Measurements from ENCODE around the gene ARHGAP15. TPM values are rescaled to one million over a fixed set of nuclear protein-coding genes. Genes with fewer than 3 reads are reported as not detected.

ARHGAP15 gene
- total RNA-seq, 1 donor from 2014 or later: 56.2 TPM

DNA sequence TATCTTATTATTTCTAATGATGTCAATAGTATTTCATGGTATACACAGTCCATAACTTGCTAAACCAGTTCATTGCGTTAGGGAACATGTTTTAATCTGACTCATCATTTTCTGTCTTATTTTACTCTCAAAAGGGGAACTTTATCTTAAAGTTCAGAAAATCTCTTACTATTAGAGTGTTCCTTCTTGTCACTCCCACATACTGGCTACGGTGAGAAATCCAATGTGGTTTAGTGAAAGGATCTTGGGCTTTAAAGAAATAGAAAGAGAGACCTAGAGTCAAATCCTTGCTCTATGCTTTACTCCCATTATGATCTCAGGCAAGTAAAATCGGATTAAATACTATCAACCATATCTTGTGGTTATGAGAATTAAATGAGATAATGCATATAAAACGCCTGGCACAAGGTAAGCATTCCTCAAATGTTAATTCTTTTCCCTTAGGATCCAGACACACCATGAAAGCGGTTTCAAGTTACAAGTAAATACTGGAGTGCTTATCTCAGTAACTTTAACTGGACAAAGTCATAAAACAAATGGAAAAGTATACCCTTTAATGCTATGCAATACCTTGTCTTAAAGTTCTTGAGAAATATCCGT, 576.0 kb downstream of the ARHGAP15 start:
- intact Hi-C loops (cut with micrococcal nuclease): loop anchor here (10.0 kb wide), 2 partner anchors 450 to 480 kb away; no protein-coding TSS in a partner anchor
- Mint-ChIP-seq H3K27me3 (no peaks in the 10 kb centered on the region), H3K4me3 (no peak overlapping the region), H3K4me1 (peaks cover 16% of the 10 kb centered on the region), H3K9me3 (peaks cover 29% of the 10 kb centered on the region), H3K36me3 (ENCODE audit: low read depth) (peaks cover 78% of the 10 kb centered on the region), H3K27ac (peak overlapping the region; percentile 25)
- DNase-seq: no peak

DNA sequence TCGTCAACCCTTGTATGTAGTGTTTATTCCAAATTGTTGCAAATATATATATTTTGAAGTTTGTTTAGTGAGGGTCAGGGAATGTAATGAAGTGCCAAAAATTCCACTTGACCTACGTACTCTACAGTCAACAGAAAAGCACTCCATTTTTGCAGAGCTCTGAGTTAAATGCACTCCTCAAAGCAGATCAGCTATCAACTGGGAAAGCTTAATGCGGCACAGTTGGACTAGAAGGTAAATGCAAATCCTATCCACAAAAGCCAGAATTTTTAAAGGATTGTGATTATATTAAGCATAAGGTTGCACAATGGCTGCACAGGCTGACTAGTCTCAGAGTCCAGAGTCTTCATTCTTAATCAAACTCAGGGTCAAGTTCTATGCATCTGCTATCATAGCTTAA, 577.1 kb downstream of the ARHGAP15 start:
- Mint-ChIP-seq H3K36me3 (ENCODE audit: low read depth) (peaks cover 82% of the 10 kb centered on the region), H3K4me3 (no peak overlapping the region), H3K4me1 (peaks cover 12% of the 10 kb centered on the region), H3K27me3 (no peaks in the 10 kb centered on the region), H3K9me3 (peaks cover 36% of the 10 kb centered on the region), H3K27ac (no peak overlapping the region)
- intact Hi-C loops (cut with micrococcal nuclease): loop anchor here (10.0 kb wide), 2 partner anchors 452 to 478 kb away; no protein-coding TSS in a partner anchor
- no peak for DNase-seq

DNA sequence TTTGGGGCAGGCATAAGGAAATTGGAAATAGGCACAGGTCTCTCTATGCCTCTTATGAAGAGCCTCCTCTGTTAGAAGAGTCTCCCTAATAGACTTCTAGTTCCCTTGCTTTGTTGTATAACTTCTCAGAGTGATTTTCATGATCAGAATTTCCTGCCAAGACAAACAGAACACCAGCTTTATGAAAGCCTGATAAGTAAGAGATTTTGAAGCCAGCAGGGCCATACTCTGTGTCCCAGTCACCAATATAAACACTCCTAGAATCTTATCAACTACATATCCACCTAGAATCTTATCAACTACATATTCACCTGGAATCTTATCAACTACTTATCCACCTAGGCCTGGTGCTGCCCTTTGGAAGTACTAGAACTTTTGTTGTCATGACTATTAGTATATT, 579.5 kb downstream of the ARHGAP15 start:
- H3K4me3 Mint-ChIP-seq: no peak overlapping the region

DNA sequence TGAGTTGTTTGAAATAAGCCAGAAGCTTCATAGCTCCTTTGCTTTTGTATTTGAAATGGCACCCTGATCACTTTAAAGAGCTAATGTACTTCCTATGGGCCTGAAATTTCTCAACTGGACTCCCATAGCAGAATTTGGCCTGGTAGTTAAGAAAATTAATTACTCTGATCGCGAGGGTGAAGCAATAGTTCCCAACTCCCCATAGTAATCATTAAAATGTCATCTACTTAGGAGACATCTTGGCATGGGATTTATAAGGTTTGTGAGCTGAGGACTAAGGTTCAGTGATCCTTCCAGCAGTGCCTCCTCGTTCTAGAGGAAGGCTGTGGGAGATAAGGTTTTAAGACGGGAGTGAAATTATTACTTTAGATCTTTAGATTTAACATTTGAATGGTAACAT, 581.0 kb downstream of the ARHGAP15 start:
- H3K36me3 Mint-ChIP-seq (ENCODE audit: low read depth): peaks cover 78% of the 10 kb centered on the region
- DNase-seq: no peak
- H3K9me3 Mint-ChIP-seq: peaks cover 44% of the 10 kb centered on the region
- no peaks in the 10 kb centered on the region for H3K27me3 Mint-ChIP-seq
- intact Hi-C loops (cut with micrococcal nuclease): no loop called here
- H3K4me1 Mint-ChIP-seq: peaks cover 7% of the 10 kb centered on the region
- no peak overlapping the region for H3K27ac Mint-ChIP-seq
- H3K4me3 Mint-ChIP-seq: no peak overlapping the region

More for the DNA sequence above, 579.5 kb downstream of the ARHGAP15 start:
- Mint-ChIP-seq H3K4me1 (peaks cover 11% of the 10 kb centered on the region), H3K9me3 (peaks cover 47% of the 10 kb centered on the region), H3K27ac (no peak overlapping the region), H3K36me3 (ENCODE audit: low read depth) (peaks cover 86% of the 10 kb centered on the region), H3K27me3 (no peaks in the 10 kb centered on the region)
- DNase-seq: no peak
- intact Hi-C loops (cut with micrococcal nuclease): loop anchor here (2.0 to 10.0 kb wide), 3 partner anchors 16 to 476 kb away; no protein-coding TSS in a partner anchor

DNA sequence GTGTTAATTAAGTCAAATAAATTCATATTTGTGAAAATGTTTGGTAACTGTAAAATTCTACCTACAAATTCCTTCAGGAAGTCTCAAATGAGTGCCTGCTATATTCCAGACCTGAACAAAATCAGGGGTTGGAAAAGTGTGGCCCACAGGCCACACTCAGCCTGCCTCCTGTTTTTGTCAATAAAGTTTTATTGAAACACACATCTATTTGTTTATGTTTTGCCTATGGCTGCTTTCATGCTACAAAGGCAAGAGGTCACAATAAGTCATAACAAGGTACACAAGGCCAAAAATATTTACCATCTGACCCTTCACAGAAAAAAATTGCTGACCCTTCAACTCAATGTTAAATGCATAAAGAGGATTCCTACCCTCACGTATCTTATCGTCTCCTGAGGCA, 581.7 kb downstream of the ARHGAP15 start:
- H3K9me3 Mint-ChIP-seq: peaks cover 42% of the 10 kb centered on the region

DNA sequence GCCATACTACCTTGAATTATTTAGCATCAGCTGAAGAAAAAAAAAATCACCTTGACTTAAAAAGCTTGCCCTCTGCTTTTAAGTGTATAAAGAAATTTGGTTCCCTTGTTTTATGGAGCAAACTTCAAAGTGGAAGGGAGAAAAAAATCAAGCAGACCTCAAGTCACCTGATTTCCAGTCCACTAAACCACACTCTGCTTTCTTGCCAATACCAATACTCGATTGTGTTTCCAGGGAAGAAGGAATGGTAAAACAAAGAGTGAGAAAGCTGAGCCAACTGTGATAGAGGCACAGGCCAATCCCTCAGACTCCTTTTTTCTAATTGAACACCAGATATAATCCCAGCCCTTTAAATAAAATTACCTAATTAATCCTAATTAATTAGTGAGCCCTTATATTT, 587.3 kb downstream of the ARHGAP15 start:
- Mint-ChIP-seq H3K27me3 (no peaks in the 10 kb centered on the region), H3K36me3 (ENCODE audit: low read depth) (peaks cover 52% of the 10 kb centered on the region), H3K9me3 (peaks cover 21% of the 10 kb centered on the region), H3K4me1 (peaks cover 17% of the 10 kb centered on the region), H3K27ac (no peak overlapping the region), H3K4me3 (no peak overlapping the region)
- DNase-seq: no peak
- intact Hi-C loops (cut with micrococcal nuclease): no loop called here

More for the DNA sequence above, 581.7 kb downstream of the ARHGAP15 start:
- Mint-ChIP-seq H3K27ac (no peak overlapping the region), H3K4me3 (no peak overlapping the region), H3K27me3 (no peaks in the 10 kb centered on the region), H3K36me3 (ENCODE audit: low read depth) (peaks cover 77% of the 10 kb centered on the region), H3K4me1 (peaks cover 8% of the 10 kb centered on the region)
- no peak for DNase-seq
- intact Hi-C loops (cut with micrococcal nuclease): no loop called here

DNA sequence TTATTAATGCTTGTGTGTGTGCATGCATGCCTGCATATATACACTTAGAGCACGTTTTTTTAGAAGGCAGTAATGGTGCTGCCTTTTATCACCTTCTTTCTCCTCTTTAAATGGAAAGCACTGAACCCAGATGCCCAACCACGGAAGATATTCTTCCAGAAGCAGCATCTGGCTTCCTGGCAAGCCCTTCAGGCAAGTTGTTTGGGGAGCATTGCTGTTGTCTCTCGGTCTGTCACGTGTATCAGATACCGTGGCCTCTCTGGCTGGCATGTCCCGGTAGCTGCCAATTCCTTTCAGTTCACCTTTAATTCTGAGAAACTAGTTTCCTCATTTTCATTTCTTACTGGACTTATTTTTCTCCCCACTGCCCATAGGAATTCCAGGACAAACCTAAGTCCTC, 587.8 kb downstream of the ARHGAP15 start:
- H3K4me3 Mint-ChIP-seq: no peak overlapping the region
- H3K27me3 Mint-ChIP-seq: no peaks in the 10 kb centered on the region
- H3K4me1 Mint-ChIP-seq: peaks cover 17% of the 10 kb centered on the region
- peaks cover 18% of the 10 kb centered on the region for H3K9me3 Mint-ChIP-seq
- no peak overlapping the region for H3K27ac Mint-ChIP-seq
- no peak for DNase-seq
- H3K36me3 Mint-ChIP-seq (ENCODE audit: low read depth): peaks cover 47% of the 10 kb centered on the region
- intact Hi-C loops (cut with micrococcal nuclease): no loop called here

DNA sequence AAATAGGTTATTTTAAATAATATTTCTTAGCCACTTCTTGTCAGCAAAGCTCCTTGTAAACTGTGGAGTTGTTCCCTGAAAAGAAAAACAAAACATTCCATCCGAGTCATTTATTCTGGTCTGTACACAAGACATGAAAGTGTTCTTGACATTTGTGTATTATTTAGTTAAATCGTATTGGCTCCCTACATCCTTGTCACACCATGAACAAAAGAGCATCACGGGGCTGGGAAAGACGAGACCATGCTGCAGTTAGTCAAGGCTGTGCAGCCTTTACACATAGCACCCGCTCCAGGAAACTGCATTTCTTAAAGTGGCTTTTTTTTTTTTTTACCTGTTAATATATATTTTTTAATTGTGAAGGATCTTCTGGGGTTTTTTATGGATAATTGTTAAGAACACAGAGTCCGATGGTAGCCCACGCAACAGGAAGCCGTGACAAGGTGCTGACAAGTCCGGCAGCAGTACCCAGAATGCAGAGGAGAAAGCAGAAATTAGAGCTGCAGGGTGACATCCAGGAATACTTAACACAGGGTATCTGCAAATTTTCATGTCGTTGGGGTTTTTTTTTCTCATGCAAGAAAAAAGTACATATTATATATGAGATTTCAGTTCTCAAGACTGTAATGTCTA, 588.4 kb downstream of the ARHGAP15 start:
- intact Hi-C loops (cut with micrococcal nuclease): no loop called here
- Mint-ChIP-seq H3K27ac (no peak overlapping the region), H3K27me3 (no peaks in the 10 kb centered on the region), H3K4me3 (no peak overlapping the region), H3K9me3 (peaks cover 13% of the 10 kb centered on the region), H3K4me1 (peaks cover 21% of the 10 kb centered on the region), H3K36me3 (ENCODE audit: low read depth) (peaks cover 43% of the 10 kb centered on the region)
- no peak for DNase-seq

DNA sequence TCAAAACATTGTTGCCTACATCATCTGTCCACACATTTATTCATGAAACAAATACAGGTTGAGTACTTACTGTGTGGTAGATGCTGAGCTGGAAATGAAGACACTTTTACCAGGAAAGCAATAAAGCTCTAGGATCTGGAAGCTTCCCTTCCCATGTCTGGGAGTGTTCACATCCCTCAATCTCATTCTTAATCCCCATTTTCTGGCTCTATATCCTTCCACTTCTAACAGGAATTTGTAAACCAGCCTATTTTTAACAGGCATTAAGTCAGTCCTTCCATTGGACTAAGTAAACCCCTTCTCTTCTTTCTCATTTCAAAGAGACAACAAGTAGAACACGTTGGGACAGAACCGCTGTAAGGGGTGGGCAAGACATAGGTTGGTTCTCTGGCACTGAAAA, 589.5 kb downstream of the ARHGAP15 start:
- Mint-ChIP-seq H3K27ac (peak overlapping the region; percentile 35), H3K9me3 (peaks cover 7% of the 10 kb centered on the region), H3K4me3 (no peak overlapping the region), H3K27me3 (no peaks in the 10 kb centered on the region), H3K4me1 (peaks cover 20% of the 10 kb centered on the region), H3K36me3 (ENCODE audit: low read depth) (peaks cover 33% of the 10 kb centered on the region)
- DNase-seq: no peak
- intact Hi-C loops (cut with micrococcal nuclease): no loop called here

DNA sequence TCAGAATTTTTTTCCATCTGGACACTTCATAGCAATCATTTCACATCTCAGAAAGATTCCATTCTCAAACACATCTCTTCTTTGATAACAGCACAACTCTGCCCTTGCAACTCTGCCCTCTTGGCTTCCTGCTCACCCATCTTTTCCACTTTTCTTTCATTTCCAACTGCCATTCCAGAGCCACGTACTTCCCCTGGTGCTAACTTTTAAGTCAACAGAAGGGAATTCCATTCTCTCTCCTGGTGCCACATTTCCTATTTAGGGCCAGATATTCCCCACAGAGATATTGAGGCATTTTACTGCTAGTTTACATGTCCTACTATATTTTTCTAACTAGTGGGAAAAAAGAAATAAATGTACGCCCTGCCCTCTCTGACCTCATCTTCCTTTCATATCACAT, 590.2 kb downstream of the ARHGAP15 start:
- no peak for DNase-seq
- intact Hi-C loops (cut with micrococcal nuclease): no loop called here
- Mint-ChIP-seq H3K4me3 (no peak overlapping the region), H3K4me1 (peaks cover 20% of the 10 kb centered on the region), H3K27me3 (no peaks in the 10 kb centered on the region), H3K36me3 (ENCODE audit: low read depth) (peaks cover 35% of the 10 kb centered on the region), H3K9me3 (peaks cover 7% of the 10 kb centered on the region), H3K27ac (no peak overlapping the region)

DNA sequence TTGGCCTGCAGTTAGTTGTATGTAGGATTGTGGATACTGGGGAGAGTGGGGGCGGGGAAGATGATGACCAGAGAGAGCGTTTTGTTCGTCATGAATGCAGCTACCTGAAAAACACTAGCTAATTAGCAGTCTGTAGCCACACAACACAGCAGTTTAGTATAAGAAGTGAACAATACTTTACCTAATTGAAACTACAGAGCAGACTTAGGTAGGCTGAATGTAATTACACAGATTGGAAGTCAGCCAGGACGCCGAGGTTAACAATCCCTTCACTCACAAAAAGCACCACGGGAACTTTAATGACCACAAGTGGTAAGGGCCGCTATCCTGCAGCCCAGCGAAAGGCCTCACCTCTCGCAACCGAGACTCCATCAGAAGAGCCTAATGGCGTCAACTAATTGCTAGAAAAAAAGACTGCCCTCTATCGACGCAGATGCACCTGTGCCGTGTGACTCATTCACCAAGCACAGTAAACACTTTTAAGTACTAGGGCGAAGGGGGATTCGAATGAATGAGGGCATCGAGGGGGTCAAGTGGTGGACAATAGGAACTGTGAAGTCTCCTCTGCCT, 591.0 kb downstream of the ARHGAP15 start:
- H3K4me1 Mint-ChIP-seq: peaks cover 17% of the 10 kb centered on the region
- H3K9me3 Mint-ChIP-seq: peaks cover 3% of the 10 kb centered on the region
- H3K27ac Mint-ChIP-seq: no peak overlapping the region
- intact Hi-C loops (cut with micrococcal nuclease): no loop called here
- DNase-seq: no peak
- no peaks in the 10 kb centered on the region for H3K27me3 Mint-ChIP-seq
- H3K4me3 Mint-ChIP-seq: no peak overlapping the region
- peaks cover 35% of the 10 kb centered on the region for H3K36me3 Mint-ChIP-seq (ENCODE audit: low read depth)

DNA sequence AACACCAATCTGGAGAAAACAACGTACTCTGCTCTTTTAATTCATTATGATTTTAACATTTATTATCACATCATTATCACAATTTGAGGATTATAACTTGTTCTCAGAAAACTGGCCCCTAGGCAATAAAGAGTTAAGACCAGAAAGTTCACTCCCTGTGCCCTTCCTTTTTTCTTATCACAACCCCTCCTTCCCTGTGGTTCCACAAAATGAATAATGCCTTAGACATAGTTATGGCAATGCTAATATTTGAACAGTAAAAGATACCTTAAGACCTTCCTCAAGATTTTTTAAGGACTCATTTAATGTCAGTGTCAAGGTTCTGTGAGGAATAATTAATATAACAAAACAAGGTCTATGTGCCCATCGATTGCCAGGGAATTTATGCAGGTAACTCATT, 596.2 kb downstream of the ARHGAP15 start:
- no peak overlapping the region for H3K4me3 Mint-ChIP-seq
- no peak for DNase-seq
- H3K4me1 Mint-ChIP-seq: peaks cover 26% of the 10 kb centered on the region
- H3K36me3 Mint-ChIP-seq (ENCODE audit: low read depth): peaks cover 27% of the 10 kb centered on the region
- H3K27ac Mint-ChIP-seq: no peak overlapping the region
- no peaks in the 10 kb centered on the region for H3K27me3 Mint-ChIP-seq
- peaks cover 3% of the 10 kb centered on the region for H3K9me3 Mint-ChIP-seq
- intact Hi-C loops (cut with micrococcal nuclease): loop anchor here (2.0 kb wide), 1 partner anchor 17 kb away; no protein-coding TSS in a partner anchor

DNA sequence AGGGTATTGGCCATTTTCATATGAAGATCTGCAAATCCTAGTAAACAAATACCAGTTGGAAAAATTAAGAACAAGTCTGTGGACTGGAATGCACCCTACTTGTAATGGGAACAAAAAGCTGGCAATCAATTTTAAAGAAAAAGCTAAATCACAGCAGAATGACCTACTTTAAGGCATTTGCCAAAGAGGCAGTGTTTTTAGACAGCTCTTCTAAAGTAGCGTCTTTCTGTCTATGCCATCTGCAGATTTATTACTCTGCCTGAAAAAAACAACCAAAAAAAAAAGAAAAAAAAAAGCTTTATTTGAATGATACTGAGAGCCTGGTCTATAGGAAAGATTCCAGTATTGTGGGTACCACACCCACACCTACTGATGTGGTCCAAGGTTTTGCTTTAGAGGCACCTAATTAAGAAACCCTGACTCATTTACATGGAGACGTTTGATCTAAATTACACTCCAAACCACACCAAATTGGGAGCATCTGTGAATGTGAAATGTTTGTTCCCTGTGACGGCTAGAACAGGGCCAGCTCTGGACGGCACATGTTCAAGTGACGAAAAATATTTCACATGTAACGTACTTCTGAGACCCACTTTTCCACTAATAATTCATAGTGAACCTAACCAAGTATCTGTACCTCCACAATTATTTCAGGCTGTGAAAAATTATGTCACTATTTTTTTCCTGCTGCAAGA, 597.1 kb downstream of the ARHGAP15 start:
- intact Hi-C loops (cut with micrococcal nuclease): no loop called here
- Mint-ChIP-seq H3K27ac (no peak overlapping the region), H3K4me3 (no peak overlapping the region), H3K4me1 (peaks cover 30% of the 10 kb centered on the region), H3K36me3 (ENCODE audit: low read depth) (peaks cover 23% of the 10 kb centered on the region), H3K9me3 (peaks cover 3% of the 10 kb centered on the region), H3K27me3 (no peaks in the 10 kb centered on the region)
- DNase-seq: no peak

DNA sequence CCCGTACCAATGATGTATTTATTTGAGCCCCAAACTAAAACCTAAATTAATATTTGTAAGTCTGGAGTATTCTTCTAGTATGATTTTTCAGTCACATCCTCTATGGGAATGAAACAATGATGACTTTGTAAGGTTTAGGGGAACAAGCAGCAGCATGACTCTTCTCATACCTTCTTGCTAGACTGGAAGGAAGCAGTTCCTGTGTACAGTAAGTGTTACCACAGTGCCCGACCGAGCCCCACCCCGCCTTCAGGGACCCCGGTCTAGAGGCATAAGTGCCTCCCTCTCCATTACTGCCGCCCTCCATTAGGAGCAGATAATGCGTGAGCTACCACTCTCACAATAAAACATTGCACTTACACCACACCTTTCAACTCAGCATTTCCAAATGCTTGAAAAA, 599.3 kb downstream of the ARHGAP15 start:
- Mint-ChIP-seq H3K4me3 (no peak overlapping the region), H3K4me1 (peaks cover 31% of the 10 kb centered on the region), H3K27ac (no peak overlapping the region), H3K27me3 (no peaks in the 10 kb centered on the region), H3K9me3 (peaks cover 3% of the 10 kb centered on the region), H3K36me3 (ENCODE audit: low read depth) (peaks cover 23% of the 10 kb centered on the region)
- no peak for DNase-seq
- intact Hi-C loops (cut with micrococcal nuclease): no loop called here

Measured in activated CD4-positive, alpha-beta T cell treated with anti-CD3 and anti-CD28 coated beads, Interleukin-2, amount 10 ng/mL, durations not matched to agents 24 days and 14 days (primary cell).